Tibial nerve (tissue), 4 donors: ENCODE measurements around the gene PLEK.

Experiments
- CTCF ChIP-seq, 5 experiments: fragments of 200-600 bp in 3 of 5; fragments of 450-650 bp in 2 of 5; sonication (generic) in 3 of 5; IDR thresholded peaks; one replicate each; pipeline ENCODE4 v1.5.1; 2016 to 2019; ENCODE audit warnings: antibody characterized with exemption in 5 of 5, mild to moderate bottlenecking in 3 of 5, moderate library complexity in 2 of 5
- EP300 ChIP-seq, 2 donors: sonication (generic); formaldehyde crosslinking; IDR thresholded peaks; one replicate each; pipeline ENCODE4 v1.6.1; 2017; ENCODE audit warnings: antibody characterized with exemption in 2 of 2, mild to moderate bottlenecking in 1 of 2
- POLR2A ChIP-seq, 2 donors: fragments of 450-650 bp; IDR thresholded peaks; one replicate each; pipeline ENCODE4 v1.6.1; 2017; ENCODE audit warnings: antibody characterized with exemption in 2 of 2, mild to moderate bottlenecking in 2 of 2, moderate library complexity in 2 of 2

GRCh38 chr2:68372485-68372884 is 7.4 kb downstream of the PLEK start:
- no peak for TF ChIP-seq POLR2A (IDR thresholded peaks at IDR 0.05)
- no peak for TF ChIP-seq CTCF (IDR thresholded peaks at IDR 0.05)
- TF ChIP-seq EP300 (IDR thresholded peaks at IDR 0.05), result no peak
